Iris pigment epithelial cell (primary cell): ENCODE results near the gene ACOX1.

Source experiments
- DNase-seq: peaks from one replicate; pipeline ENCODE4 v3.0.0-alpha.2; 2011; ENCODE audit warnings: low read depth

Gene ACOX1

GRCh38 chr17:75978938-75979704 is at the start of gene ACOX1, which contains the start of gene TEN1:
Gene ACOX1 (minus strand): TSS chr17:75979166. CDS start chr17:75979073, 93 bp downstream.
Gene TEN1 (plus strand): TSS chr17:75979240. CDS start chr17:75986193, 6,953 bp downstream.
- DNase-seq, result peak; percentile 97

- DNase-seq, result no peak
These were observed 48.3 kb upstream of the ACOX1 start, which contains the start of gene EVPL for GRCh38 chr17:76027159-76027839. Gene EVPL (minus strand): TSS chr17:76027306. CDS start chr17:76027198, 108 bp downstream.

GRCh38 chr17:76026714-76027158 is 47.8 kb upstream of the ACOX1 start:
- no peak for DNase-seq

- DNase-seq, result no peak
These were observed 46.3 kb upstream of the ACOX1 start for GRCh38 chr17:76025294-76025693.

GRCh38 chr17:76024353-76024752 is 45.4 kb upstream of the ACOX1 start:
- no peak for DNase-seq

GRCh38 chr17:76023900-76024237 is 44.9 kb upstream of the ACOX1 start:
- no peak for DNase-seq

- DNase-seq, result no peak
These were observed 44.3 kb upstream of the ACOX1 start for GRCh38 chr17:76022973-76023899.

GRCh38 chr17:76022285-76022684 is 43.3 kb upstream of the ACOX1 start:
- no peak for DNase-seq

- DNase-seq, result no peak
These were observed 41.0 kb upstream of the ACOX1 start for GRCh38 chr17:76019833-76020467.

GRCh38 chr17:76018801-76019200 is 39.8 kb upstream of the ACOX1 start:
- no peak for DNase-seq

- DNase-seq, result no peak
These were observed 39.3 kb upstream of the ACOX1 start for GRCh38 chr17:76018340-76018680.

- no peak for DNase-seq
These were observed 38.7 kb upstream of the ACOX1 start for GRCh38 chr17:76017481-76018339.

- no peak for DNase-seq
These were observed 35.9 kb upstream of the ACOX1 start for GRCh38 chr17:76014925-76015261.

GRCh38 chr17:76014100-76014924 is 35.3 kb upstream of the ACOX1 start:
- DNase-seq, result peak; percentile 60

GRCh38 chr17:76013377-76013932 is 34.5 kb upstream of the ACOX1 start:
- DNase-seq, result no peak

GRCh38 chr17:76011951-76012350 is 33.0 kb upstream of the ACOX1 start:
- DNase-seq, result no peak

- DNase-seq, result no peak
These were observed 31.1 kb upstream of the ACOX1 start for GRCh38 chr17:76009969-76010661.

GRCh38 chr17:76009447-76009846 is 30.5 kb upstream of the ACOX1 start:
- no peak for DNase-seq
